B cell (primary cell): ENCODE data around the gene RBMX. TPM values are rescaled to one million over a fixed set of nuclear protein-coding genes. Genes with fewer than 3 reads are reported as not detected.
"Not testable (repeated sequence)": the region's sequence is repeated elsewhere in the genome, so short reads cannot be mapped to it uniquely, and the experiment has no call there.

Experiments used
- ATAC-seq: fragments of 200-7000 bp; cut with Tn5 transposase; one replicate; pipeline ENCODE4 v1.10.0; 2021; ENCODE audit warnings: low read depth, mild to moderate bottlenecking, moderate number of reproducible peaks, moderate library complexity
- CTCF ChIA-PET: fragments of 350-600 bp; sonication (Branson Sonifier 250); formaldehyde crosslinking; loops from one replicate; lab custom pipeline; 2021; ENCODE audit warnings: antibody characterized with exemption, inconsistent platforms; lab: Charles Lee
- POLR2A ChIA-PET: fragments of 350-600 bp; sonication (Branson Sonifier 250); formaldehyde crosslinking; loops from one replicate; lab custom pipeline; 2021; ENCODE audit warnings: antibody characterized with exemption; lab: Charles Lee
- DNase-seq: peaks from one replicate; pipeline ENCODE4 v3.0.0; 2013
- H2AFZ ChIP-seq: 2 replicates; pipeline ENCODE4 v1.6.1; 2012; ENCODE audit warnings: mild to moderate bottlenecking, low read depth, low read length; ENCODE audit not compliant: insufficient read depth, poor library complexity, severe bottlenecking
- H3K27ac ChIP-seq, 2 donors: 1 replicate in 1 of 2; 2 replicates in 1 of 2; pipeline ENCODE4 v1.5.1; 2012 to 2013; ENCODE audit warnings: low read length in 2 of 2, mild to moderate bottlenecking in 2 of 2, moderate library complexity in 1 of 2
- H3K27me3 ChIP-seq, 4 experiments: fragments of 200-600 bp in 1 of 4; sonication (generic) in 1 of 4; replicated peaks in 1 of 4; 1 replicate in 2 of 4; 2 replicates in 2 of 4; pipeline versions ENCODE4 v1.6.1 to v1.7.0; 2013 to 2016; ENCODE audit warnings: low read length in 3 of 4, mild to moderate bottlenecking in 2 of 4, mixed read lengths in 1 of 4, moderate library complexity in 1 of 4; ENCODE audit not compliant: insufficient read depth in 4 of 4, control insufficient read depth in 3 of 4; ENCODE audit errors: control extremely low read depth in 1 of 4
- H3K36me3 ChIP-seq, 2 experiments: replicated peaks in 1 of 2; 1 replicate in 1 of 2; 2 replicates in 1 of 2; pipeline versions ENCODE4 v1.6.1 to v1.7.1; 2013; ENCODE audit warnings: low read length in 1 of 2; ENCODE audit not compliant: insufficient read depth in 2 of 2, control insufficient read depth in 1 of 2; ENCODE audit errors: control extremely low read depth in 1 of 2, extremely low read depth in 1 of 2
- H3K4me1 ChIP-seq, 2 donors: fragments of 200-600 bp in 1 of 2; sonication (generic) in 1 of 2; 1 replicate in 1 of 2; 2 replicates in 1 of 2; pipeline versions ENCODE4 v1.5.1 to v1.6.1; 2013 to 2017; ENCODE audit warnings: low read length in 2 of 2; ENCODE audit not compliant: control insufficient read depth in 2 of 2, insufficient read depth in 2 of 2
- H3K4me2 ChIP-seq: replicated peaks from 2 replicates; pipeline ENCODE3; 2012; ENCODE audit warnings: mild to moderate bottlenecking, low read depth, low read length; ENCODE audit not compliant: poor library complexity, severe bottlenecking
- H3K4me3 ChIP-seq, 5 experiments: fragments of 200-600 bp in 1 of 5; sonication (generic) in 1 of 5; 1 replicate in 3 of 5; 2 replicates in 2 of 5; pipeline versions ENCODE4 v1.5.1 to v1.7.0; 2011 to 2016; ENCODE audit warnings: low read length in 4 of 5, mild to moderate bottlenecking in 4 of 5, low read depth in 2 of 5, control low read depth in 1 of 5, moderate library complexity in 1 of 5; ENCODE audit not compliant: insufficient read depth in 1 of 5; ENCODE audit errors: control extremely low read depth in 1 of 5, extremely low read depth in 1 of 5
- H3K79me2 ChIP-seq: fragments of 200-600 bp; sonication (generic); one replicate; pipeline ENCODE4 v1.6.0; 2016; ENCODE audit warnings: low read length; ENCODE audit not compliant: control insufficient read depth, insufficient read depth
- H3K9ac ChIP-seq: fragments of 200-600 bp; sonication (generic); 2 replicates; pipeline ENCODE4 v1.6.1; 2017; ENCODE audit warnings: mild to moderate bottlenecking, low read length, moderate library complexity
- H3K9me3 ChIP-seq, 3 donors: one replicate each; pipeline versions ENCODE4 v1.6.1 to v1.7.1; 2013; ENCODE audit warnings: low read length in 2 of 3; ENCODE audit not compliant: control insufficient read depth in 2 of 3, insufficient read depth in 1 of 3; ENCODE audit errors: control extremely low read depth in 1 of 3
- H4K20me1 ChIP-seq: 2 replicates; pipeline ENCODE4 v1.6.0; 2012; ENCODE audit warnings: mild to moderate bottlenecking, low read length; ENCODE audit not compliant: insufficient read depth, control insufficient read depth, poor library complexity, severe bottlenecking
- H3K27ac Mint-ChIP-seq: one replicate; pipeline ENCODE4 v1.8.0; 2021; ENCODE audit warnings: mixed read lengths
- H3K27me3 Mint-ChIP-seq: one replicate; pipeline ENCODE4 v1.8.0; 2021; ENCODE audit warnings: mixed read lengths
- H3K4me1 Mint-ChIP-seq: one replicate; pipeline ENCODE4 v1.8.0; 2021; ENCODE audit warnings: mixed read lengths
- H3K4me3 Mint-ChIP-seq: one replicate; pipeline ENCODE4 v1.8.0; 2021; ENCODE audit warnings: mixed read lengths
- H3K9me3 Mint-ChIP-seq: one replicate; pipeline ENCODE4 v1.8.0; 2022; ENCODE audit warnings: mixed read lengths; ENCODE audit not compliant: insufficient read depth
- EZH2 ChIP-seq: IDR thresholded peaks from 2 replicates; pipeline ENCODE4 v1.6.1; 2012; ENCODE audit warnings: borderline replicate concordance, low read depth, mild to moderate bottlenecking, moderate library complexity, low read length; ENCODE audit not compliant: insufficient read depth, poor library complexity, severe bottlenecking
- WGBS: methylation state at CpG from one replicate; pipeline ENCODE4 v1.1.5; 2013; ENCODE audit warnings: missing lambda C conversion rate; ENCODE audit not compliant: insufficient coverage; 5-methylcytosine and 5-hydroxymethylcytosine counted together
- intact Hi-C: fragments of 100-400 bp; cut with micrococcal nuclease; formaldehyde crosslinking; loops from one replicate; pipeline ENCODE4 v1.10.0; 2022
- polyA plus RNA-seq: library from polyadenylated mRNA; depleted of rRNA; stranded (reverse); fragments of >200 nt; gene quantifications from 2 replicates; pipeline ENCODE4 v1.2.3, GENCODE V29; 2012
- total RNA-seq, 2 donors: library from RNA; stranded (reverse); fragments of 120-200 nt in 1 of 2; gene quantifications; 1 replicate in 1 of 2; 2 replicates in 1 of 2; pipeline versions ENCODE4 v1.2.3 to v1.2.4, GENCODE V29; 2013 to 2022
- TF ChIP-seq, protein P1 (sequence below): fragments of 200-600 bp; IDR thresholded peaks from one replicate; pipeline ENCODE4 v1.8.0; 2022; ENCODE audit warnings: antibody characterized with exemption, mild to moderate bottlenecking

The RBMX gene
- total and polyA plus RNA-seq, 2 donors (not counting 1 experiment from before 2014, with no cell fraction given) = 164 to 239 TPM

DNA sequence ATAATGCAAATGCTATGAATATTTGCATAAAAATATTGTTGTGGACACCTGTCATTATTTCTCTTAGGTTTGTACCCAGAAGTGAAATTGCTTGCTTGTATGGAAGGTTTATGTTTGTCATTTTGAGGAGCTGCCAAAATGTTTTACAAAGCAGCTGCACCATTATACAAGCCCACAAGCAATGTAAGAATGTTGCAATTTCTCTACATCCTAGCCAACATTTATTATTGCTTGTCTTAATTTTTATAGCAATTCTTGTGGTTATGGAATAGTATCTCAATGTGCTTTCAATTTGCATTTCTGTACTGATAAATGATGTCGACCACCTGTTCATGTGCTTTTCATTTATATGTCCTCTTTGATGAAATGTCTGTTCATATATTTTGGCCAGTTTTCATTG is 18.7 kb upstream of the RBMX start:
- H3K4me2 ChIP-seq = no peak overlapping the region
- intact Hi-C loops = no loop called here
- no peak overlapping the region for H3K9ac ChIP-seq
- no peak overlapping the region for H3K4me3 ChIP-seq
- ChIA-PET CTCF (no interaction called here), POLR2A (no interaction called here)
- Mint-ChIP-seq H3K27ac (no peak overlapping the region), H3K4me3 (no peak overlapping the region), H3K27me3 (no peaks in the 10 kb centered on the region), H3K4me1 (no peaks in the 10 kb centered on the region), H3K9me3 (no peaks in the 10 kb centered on the region)
- H3K36me3 ChIP-seq = no peaks in the 10 kb centered on the region
- no peaks in the 10 kb centered on the region for H3K4me1 ChIP-seq
- H3K79me2 ChIP-seq = no peaks in the 10 kb centered on the region
- H3K9me3 ChIP-seq = no peaks in the 10 kb centered on the region
- H3K27me3 ChIP-seq = no peaks in the 10 kb centered on the region
- TF ChIP-seq EZH2 = no peak
- TF ChIP-seq, protein P1, sequence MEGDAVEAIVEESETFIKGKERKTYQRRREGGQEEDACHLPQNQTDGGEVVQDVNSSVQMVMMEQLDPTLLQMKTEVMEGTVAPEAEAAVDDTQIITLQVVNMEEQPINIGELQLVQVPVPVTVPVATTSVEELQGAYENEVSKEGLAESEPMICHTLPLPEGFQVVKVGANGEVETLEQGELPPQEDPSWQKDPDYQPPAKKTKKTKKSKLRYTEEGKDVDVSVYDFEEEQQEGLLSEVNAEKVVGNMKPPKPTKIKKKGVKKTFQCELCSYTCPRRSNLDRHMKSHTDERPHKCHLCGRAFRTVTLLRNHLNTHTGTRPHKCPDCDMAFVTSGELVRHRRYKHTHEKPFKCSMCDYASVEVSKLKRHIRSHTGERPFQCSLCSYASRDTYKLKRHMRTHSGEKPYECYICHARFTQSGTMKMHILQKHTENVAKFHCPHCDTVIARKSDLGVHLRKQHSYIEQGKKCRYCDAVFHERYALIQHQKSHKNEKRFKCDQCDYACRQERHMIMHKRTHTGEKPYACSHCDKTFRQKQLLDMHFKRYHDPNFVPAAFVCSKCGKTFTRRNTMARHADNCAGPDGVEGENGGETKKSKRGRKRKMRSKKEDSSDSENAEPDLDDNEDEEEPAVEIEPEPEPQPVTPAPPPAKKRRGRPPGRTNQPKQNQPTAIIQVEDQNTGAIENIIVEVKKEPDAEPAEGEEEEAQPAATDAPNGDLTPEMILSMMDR = no peak
- no peak overlapping the region for H2AFZ ChIP-seq
- no peak overlapping the region for H3K27ac ChIP-seq
- ATAC-seq (no peak), DNase-seq (no peak)
- no peaks in the 10 kb centered on the region for H4K20me1 ChIP-seq
- WGBS = no CpG with 5 or more reads among the region's 1 CpG

DNA sequence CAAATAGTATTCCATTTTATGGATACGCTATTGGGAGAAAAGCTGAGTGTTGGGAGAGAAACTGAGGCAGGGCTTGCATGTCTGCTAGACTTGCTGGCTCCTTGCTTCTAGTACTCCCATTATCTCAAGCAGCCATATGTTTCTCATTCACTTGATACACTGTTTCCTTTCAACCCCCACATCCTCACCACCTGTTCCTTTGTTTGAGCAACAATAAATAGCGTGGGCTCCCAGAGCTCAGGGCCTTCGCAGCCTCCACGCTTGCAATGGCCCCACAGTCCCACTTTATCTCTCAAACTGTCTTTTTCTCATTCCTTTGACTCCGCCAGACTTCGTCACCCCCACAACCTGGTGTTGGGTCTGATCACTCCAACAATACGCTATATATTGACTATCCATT is 18.2 kb upstream of the RBMX start:
- H3K4me1 ChIP-seq, CTCF ChIA-PET, H3K36me3 ChIP-seq, POLR2A ChIA-PET, H3K27me3 ChIP-seq, H4K20me1 ChIP-seq, H3K9me3 Mint-ChIP-seq, H2AFZ ChIP-seq, H3K79me2 ChIP-seq, H3K27ac ChIP-seq, H3K4me1 Mint-ChIP-seq, H3K27me3 Mint-ChIP-seq, H3K4me3 ChIP-seq, H3K9me3 ChIP-seq, H3K4me3 Mint-ChIP-seq, DNase-seq, H3K9ac ChIP-seq, intact Hi-C loops, H3K4me2 ChIP-seq, H3K27ac Mint-ChIP-seq, ATAC-seq: not testable (repeated sequence)
- 100% methylated on average over 1 of the region's 7 CpGs for WGBS
